AG04450 (cell line): Measurements from ENCODE around the gene LAYN. TPM values are rescaled to one million over a fixed set of nuclear protein-coding genes. Genes with fewer than 3 reads are reported as not detected.

Experiments used
- CTCF ChIA-PET: fragments of 300-600, 350-600 bp; formaldehyde crosslinking; extraction: SDS; loops from one replicate; lab custom pipeline; 2022; ENCODE audit warnings: antibody characterized with exemption, inconsistent platforms; lab: Charles Lee
- POLR2A ChIA-PET: fragments of 350-600 bp; formaldehyde crosslinking; extraction: SDS; loops from one replicate; lab custom pipeline; 2021; ENCODE audit warnings: antibody characterized with exemption, inconsistent platforms; lab: Yijun Ruan, JAX
- DNase-seq: peaks from one replicate; pipeline ENCODE4 v3.0.0-alpha.2; 2011; ENCODE audit warnings: low read depth, low spot score
- H3K27ac ChIP-seq: one replicate; pipeline ENCODE4 v1.5.1; 2012; ENCODE audit warnings: low read depth, low read length, control low read depth
- H3K27me3 ChIP-seq: one replicate; pipeline ENCODE4 v1.6.0; 2012; ENCODE audit warnings: low read length; ENCODE audit not compliant: control insufficient read depth, insufficient read depth
- H3K4me3 ChIP-seq: 2 replicates; pipeline ENCODE4 v1.5.1; 2011; ENCODE audit warnings: mild to moderate bottlenecking, low read depth, low read length, control low read depth
- H3K9me3 ChIP-seq: 2 replicates; pipeline ENCODE4 v1.5.1; 2012; ENCODE audit warnings: low read length; ENCODE audit not compliant: control insufficient read depth, insufficient read depth
- CTCF ChIP-seq: IDR thresholded peaks from 2 replicates; pipeline ENCODE4 v1.5.1; 2011; ENCODE audit warnings: low read depth, low read length, control low read depth, inconsistent platforms
- polyA plus RNA-seq: library from polyadenylated mRNA; depleted of rRNA; stranded (reverse); fragments of >200 nt; gene quantifications from 2 replicates; pipeline ENCODE4 v1.2.3, GENCODE V29; 2011

The LAYN gene
- polyA plus RNA-seq, 1 experiment: 119 TPM

GRCh38 chr11:111601636-111601978, 61.1 kb downstream of the LAYN start:
- H3K27me3 ChIP-seq: no peaks in the 10 kb centered on the region
- DNase-seq: no peak
- H3K27ac ChIP-seq: peak overlapping the region; percentile 49
- ChIA-PET POLR2A (interaction anchor here (0.7 kb wide), 1 partner anchor 271 kb away, joined by 3 read pairs; no protein-coding TSS in a partner anchor), CTCF (interaction anchor here (0.6 to 3.1 kb wide), 15 partner anchors 14 to 250 kb away, joined by 3 to 30 read pairs (median 4); no protein-coding TSS in a partner anchor)
- no peak for TF ChIP-seq CTCF
- H3K4me3 ChIP-seq: peak overlapping the region; percentile 54
- H3K9me3 ChIP-seq: no peaks in the 10 kb centered on the region; the same call in 1 of the 2 replicates

GRCh38 chr11:111601979-111602864, 61.7 kb downstream of the LAYN start, which contains the start of gene SIK2:
TSS of gene SIK2 (plus strand) at chr11:111602449. CDS start at chr11:111602564, 115 bp downstream.
- peak; percentile 86 for TF ChIP-seq CTCF
- ChIA-PET CTCF (interaction anchor here (0.8 to 3.1 kb wide), 7 partner anchors 15 to 249 kb away, joined by 3 to 30 read pairs (median 4); no protein-coding TSS in a partner anchor), POLR2A (no interaction called here)
- DNase-seq: peak; percentile 91
- no peaks in the 10 kb centered on the region; the same call in 1 of the 2 replicates for H3K9me3 ChIP-seq
- H3K27ac ChIP-seq: peak within 1 kb of the TSS; percentile 85
- H3K27me3 ChIP-seq: no peaks in the 10 kb centered on the region
- H3K4me3 ChIP-seq: peak within 1 kb of the TSS; percentile 81

- no peaks in the 10 kb centered on the region; the same call in 1 of the 2 replicates for H3K9me3 ChIP-seq
- ChIA-PET CTCF (interaction anchor here (0.6 to 3.1 kb wide), 7 partner anchors 9 to 174 kb away, joined by 3 to 30 read pairs (median 8); partner anchors contain the start of gene PPP2R1B), POLR2A (interaction anchor here (0.9 to 1.3 kb wide), 2 partner anchors 130 to 163 kb away, joined by 3 read pairs; partner anchors contain the start of gene PPP2R1B)
Measured at GRCh38 chr11:111602865-111603610, 62.5 kb downstream of the LAYN start.

GRCh38 chr11:111603611-111604130, 63.2 kb downstream of the LAYN start:
- no peak for DNase-seq

More at GRCh38 chr11:111602865-111603610, 62.5 kb downstream of the LAYN start:
- no peak for TF ChIP-seq CTCF
- no peaks in the 10 kb centered on the region for H3K27me3 ChIP-seq
- H3K27ac ChIP-seq: peak overlapping the region; percentile 85
- H3K4me3 ChIP-seq: peak overlapping the region; percentile 81
- no peak for DNase-seq

More at GRCh38 chr11:111603611-111604130, 63.2 kb downstream of the LAYN start:
- no peak overlapping the region for H3K27ac ChIP-seq
- ChIA-PET POLR2A (interaction anchor here (0.9 to 1.3 kb wide), 3 partner anchors 91 to 163 kb away, joined by 3 read pairs; partner anchors contain the start of gene PPP2R1B), CTCF (interaction anchor here (0.6 to 3.1 kb wide), 43 partner anchors 8 to 249 kb away, joined by 3 to 46 read pairs (median 7); partner anchors contain the start of gene PPP2R1B)
- peak overlapping the region; percentile 81 for H3K4me3 ChIP-seq
- no peaks in the 10 kb centered on the region for H3K27me3 ChIP-seq
- no peak for TF ChIP-seq CTCF
- no peaks in the 10 kb centered on the region; the same call in 1 of the 2 replicates for H3K9me3 ChIP-seq
